RPMI8226 (cell line): ENCODE results near the gene VIPR1.

Experiments
- DNase-seq: peaks from one replicate; pipeline ENCODE4 v3.0.0-alpha.2; 2015

Gene VIPR1

DNA sequence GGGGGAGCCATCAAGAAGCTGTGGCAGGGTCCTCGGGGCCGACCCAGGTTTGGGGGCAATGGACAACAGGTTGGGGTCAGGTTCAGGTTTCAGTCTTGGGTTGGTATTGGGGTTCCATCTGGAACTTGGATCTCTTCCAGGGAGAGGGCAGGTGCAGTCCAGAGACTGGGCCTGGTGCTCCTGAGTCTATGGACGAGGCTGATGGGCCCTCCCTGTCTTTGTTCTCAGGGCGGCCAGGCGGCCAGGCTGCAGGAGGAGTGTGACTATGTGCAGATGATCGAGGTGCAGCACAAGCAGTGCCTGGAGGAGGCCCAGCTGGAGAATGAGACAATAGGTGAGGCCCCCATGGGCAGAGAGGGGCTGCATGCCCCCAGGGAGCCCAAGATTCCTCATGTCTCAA, 11.1 kb downstream of the VIPR1 start:
- DNase-seq, result no peak

DNA sequence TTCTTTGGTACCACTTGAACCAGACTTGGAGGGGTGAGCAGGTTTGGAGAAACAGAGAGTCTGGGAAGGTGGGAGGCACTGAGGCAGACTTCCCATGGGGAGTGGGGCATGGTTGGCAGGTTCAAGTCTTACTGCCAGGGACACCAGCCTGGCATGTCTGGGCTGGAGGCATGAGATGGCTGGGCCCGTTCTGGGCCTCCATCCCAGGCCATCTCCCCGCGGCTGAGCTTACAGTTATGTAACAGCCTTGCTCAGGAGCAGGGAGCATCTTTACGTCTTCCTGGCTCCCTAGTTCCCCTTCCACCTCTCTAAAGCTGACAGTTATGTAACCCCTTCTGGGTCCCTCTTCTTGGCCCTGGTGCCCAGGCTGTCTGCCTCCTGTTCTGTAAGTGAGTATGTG, 12.4 kb downstream of the VIPR1 start:
- DNase-seq, result no peak

DNA sequence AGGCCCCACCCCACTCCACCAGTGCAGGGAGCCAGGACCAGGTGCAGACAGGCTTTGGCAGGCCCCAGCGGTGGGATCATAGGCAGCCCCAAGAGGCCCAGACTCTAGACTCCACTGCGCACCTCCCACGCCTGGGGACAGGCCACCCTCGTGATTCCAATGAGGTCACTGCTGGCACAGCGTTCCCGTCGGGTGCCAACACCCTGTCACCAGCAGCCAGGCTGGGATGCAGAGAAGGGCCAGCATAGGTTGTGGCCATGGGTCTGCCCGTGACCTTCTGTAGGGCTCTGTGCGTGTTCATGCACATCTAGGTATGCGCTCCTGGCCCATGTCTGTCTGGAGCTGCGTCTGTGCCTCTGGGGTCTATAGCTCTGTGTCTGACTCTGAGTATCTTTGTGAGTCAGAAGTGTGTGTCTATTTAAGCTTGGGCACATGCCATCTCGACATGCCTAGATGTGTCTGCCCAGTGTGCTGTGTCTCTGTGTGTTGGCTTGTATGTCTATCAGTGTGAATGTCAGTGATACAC, 13.0 kb downstream of the VIPR1 start:
- DNase-seq, result no peak

DNA sequence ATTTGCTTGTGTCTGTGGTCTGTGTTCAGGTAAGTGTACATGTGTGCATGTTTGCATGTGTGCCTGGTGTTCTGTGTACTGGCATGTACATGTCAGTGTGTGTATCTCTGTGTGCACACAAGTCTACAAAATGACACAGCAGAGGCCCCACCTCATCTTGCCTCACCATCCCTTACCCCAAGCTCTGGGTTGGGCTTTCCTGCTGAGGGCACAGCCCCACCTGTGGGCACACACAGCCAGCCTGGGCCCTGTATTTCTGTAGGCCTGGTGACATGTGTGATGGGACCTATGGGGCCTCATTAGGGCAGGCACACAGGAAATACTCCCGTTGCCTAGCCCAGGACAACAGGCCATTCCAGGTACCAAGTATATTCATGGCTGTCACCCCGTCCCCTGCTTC, 13.5 kb downstream of the VIPR1 start:
- DNase-seq, result no peak

DNA sequence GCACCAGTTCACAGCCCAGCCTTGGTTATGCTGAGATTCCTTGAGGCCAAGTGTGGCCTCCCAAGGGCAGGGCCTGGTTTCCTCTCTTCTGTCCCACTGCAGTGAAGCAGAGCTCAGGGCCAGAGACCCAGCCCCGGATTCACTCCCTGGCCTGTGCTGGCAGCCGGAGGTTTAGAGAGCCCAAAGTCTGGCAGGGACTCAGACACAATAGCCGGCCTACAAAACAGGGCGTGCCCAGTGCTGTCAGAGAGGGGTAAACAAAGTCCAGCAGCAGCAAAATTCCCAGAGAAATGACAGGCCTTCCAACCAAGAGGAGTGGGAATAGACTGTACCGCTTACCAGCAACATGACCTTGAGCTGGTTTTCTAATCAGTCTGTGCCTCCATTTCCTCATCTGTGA, 14.0 kb downstream of the VIPR1 start:
- DNase-seq, result no peak

DNA sequence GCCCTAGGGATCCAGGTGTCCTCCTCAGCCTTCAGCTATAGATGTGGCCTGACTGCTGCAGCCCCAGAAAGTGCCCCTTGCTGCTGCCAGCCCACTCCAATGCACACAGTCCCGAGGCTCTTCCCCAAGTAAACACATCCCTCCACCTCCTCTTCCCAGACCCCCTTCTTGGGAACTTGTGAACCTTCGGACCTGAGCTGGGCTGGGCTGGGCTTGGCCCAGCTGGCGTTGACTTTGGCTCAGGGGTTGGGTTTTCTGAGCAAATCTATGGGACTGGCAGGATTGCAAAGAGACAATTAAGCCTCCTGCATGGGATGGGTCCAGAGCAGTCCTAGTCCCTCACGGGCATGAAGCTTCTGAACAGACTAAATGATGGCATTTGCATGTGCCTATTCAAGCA, 14.7 kb downstream of the VIPR1 start:
- no peak for DNase-seq

DNA sequence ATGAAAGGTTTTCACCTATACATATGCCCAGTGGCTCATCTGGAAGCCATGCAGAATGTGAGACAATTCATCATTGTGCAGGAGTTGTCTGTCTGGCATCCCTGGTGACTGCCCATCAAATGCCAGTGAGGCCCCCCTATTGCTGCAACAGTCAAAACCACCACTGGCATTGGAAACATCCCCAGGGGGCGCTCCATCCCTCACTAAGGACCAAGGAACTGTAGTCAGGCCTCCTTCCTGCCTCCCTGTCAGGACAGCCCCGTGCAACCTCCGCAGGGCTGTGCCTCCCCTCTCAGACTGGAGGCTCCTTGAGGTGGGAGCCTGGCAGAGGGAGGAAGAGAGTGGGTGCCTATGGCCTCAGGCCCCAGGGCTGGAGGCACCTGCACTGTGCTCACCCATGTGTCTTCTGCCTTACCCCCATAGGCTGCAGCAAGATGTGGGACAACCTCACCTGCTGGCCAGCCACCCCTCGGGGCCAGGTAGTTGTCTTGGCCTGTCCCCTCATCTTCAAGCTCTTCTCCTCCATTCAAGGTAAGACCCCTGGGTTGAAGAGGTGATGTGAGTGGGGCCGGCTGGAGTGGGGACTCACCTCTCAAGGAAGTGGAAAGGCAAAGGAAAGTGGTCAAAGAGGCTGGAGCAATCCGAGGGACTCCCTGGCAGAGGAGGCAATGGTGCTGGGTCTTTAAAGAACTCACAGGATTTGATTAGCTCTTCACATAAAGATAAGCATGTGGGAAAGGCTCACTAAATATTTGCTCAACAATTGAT, 16.5 kb downstream of the VIPR1 start:
- DNase-seq, result no peak

DNA sequence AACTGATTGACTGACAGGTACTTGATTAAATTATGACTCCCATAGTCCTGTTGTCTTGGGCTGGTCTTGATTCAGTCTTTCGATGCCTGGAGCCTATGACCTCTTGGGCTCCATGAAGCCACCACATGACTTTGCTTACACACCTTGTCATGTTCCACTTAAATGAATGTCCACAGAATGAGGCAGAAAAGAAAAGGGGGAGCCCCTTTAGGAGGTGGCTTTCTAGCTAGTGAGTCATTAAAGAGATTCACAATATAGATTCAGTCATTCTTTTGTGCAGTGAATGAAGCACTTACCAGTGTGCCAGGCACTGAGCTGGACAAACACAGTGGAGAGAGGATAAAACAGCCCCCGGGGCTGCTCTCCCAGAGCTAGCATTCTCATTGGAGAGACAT, 17.1 kb downstream of the VIPR1 start:
- DNase-seq, result no peak

DNA sequence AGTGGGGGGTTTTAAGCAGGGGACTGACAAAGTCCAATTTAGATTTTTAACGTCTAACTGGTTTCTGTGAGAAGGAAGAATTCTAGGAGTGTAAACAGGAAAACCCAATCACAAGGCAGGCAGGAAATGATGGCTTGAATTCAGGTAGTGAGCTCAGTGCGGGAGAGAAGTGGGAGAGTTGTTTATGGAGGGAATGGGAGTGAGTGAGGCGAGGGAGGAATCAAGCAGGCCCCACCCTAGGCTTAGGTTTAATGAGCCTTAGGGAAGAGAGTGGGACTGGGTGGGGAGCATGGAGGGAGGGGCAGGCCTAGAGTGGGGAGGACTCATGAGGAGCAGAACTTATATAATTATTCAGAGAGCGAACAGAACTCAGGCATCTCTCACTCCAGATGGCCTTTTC, 17.9 kb downstream of the VIPR1 start:
- DNase-seq, result no peak

DNA sequence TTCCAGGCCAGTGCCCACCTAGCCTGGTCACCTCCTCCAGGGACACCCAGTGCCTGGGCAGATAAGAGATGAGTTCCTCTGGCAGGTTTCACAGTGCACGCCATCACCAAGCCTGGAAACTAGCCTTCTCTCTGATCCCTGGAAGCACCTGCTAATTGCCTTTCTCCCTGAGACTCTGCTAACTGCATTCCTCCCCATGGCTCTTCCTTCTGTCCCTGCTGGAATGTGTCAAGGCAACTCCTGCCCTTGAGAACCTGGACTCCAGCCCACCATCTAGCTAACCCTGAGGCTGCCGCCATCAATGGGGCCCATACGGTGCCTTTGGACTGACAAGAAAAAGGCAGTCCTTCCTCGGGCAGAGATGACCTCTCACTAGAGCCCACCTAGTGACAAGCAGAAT, 18.5 kb downstream of the VIPR1 start:
- no peak for DNase-seq

DNA sequence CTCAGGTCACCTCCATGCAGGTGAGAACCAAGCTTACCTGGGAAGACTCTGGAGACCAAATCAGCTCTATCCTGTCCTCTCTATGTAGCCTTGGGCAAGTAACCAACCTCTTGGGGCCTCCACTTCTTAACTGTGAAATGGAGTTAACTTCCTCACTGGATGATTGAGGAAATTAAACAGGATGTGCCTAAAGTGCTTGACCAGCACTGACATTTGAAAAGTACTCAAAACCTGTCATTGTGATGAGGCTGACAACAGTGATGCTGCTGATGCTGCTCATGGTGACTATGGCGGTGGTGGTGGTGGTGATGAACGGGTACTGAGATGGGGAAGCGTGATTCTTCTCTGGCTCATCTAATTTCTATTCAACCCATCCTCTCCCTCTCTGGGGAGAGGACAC, 22.3 kb downstream of the VIPR1 start:
- no peak for DNase-seq

DNA sequence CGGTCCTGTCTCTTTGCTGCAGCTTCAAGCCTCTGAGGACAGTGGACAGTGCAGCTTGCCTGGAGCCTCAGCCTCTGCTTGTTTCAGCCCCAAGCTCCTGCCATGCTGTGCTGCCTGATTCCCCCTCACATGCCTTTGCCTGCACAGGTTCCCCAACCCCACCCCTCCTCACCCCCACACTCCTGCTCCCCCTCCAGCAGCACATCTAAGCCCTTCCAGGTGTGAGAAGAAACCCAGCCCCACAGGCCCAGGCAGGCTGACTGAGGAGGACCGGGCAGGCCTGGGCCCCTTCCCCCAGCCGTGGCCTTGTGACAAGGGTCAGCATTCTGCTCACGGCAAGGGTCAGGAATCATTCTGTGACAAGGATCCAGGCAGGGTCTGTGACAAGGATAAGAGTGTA, 22.8 kb downstream of the VIPR1 start:
- DNase-seq, result no peak

DNA sequence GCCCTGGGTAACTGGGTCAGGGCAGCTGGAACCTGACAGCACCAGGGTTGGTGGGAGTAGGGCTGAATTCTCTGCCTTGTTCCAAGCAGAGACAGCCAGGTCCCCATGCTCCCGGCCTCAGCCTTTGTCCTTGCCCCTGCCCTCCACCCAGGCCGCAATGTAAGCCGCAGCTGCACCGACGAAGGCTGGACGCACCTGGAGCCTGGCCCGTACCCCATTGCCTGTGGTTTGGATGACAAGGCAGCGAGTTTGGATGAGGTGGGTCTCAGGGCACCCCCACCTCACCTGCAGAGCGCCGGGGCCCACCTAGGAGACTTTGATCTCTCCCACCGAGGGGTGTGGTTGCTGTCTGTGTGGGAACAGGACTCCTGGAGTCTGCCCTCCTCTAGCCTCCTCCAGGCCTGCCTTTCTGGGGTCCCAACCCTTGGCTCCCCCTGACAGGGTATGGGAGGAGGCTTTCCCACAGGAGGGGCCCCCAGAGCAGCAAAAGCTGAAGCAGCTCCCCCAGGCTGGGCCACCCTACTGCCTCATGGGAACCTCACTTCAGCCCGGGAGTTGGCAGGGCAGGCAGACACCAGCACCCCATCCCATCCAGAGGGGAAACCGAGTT, 23.4 kb downstream of the VIPR1 start:
- no peak for DNase-seq

DNA sequence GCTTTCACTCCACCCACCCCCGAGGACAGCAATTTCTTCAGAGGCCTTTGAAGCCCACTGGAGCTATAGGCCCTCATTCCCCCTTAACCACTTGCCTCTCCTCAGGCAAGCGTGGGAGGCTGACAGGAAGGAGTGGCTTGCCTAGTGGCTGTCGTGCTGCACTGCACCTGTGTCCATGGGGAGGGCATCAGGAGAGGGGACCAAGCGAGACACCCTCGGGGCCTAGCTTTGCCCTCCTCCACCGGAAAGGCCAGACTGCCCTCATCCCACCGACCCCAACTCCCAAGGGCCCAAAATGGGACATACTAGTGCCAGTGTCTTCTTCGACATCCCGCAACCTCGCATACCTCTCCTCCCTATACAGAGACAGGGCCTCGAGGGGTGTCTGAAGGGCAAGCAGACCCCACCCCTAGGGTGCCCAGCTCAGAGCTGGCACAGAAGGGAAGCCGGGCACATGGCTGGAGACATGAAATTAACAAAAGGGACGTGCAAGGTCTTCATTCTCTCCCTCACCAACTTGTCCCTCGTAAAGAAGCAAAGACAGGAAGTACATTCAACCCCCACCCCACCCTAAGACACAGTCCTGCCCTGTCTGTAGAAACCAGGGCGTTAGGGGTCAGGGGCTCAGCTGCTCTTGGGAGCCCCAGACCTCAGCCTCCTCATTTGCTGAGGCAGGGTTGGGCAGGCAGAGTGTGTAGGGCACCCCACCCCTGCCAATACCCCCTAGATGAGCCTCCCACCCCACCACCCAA, 24.3 kb downstream of the VIPR1 start:
- DNase-seq, result no peak

DNA sequence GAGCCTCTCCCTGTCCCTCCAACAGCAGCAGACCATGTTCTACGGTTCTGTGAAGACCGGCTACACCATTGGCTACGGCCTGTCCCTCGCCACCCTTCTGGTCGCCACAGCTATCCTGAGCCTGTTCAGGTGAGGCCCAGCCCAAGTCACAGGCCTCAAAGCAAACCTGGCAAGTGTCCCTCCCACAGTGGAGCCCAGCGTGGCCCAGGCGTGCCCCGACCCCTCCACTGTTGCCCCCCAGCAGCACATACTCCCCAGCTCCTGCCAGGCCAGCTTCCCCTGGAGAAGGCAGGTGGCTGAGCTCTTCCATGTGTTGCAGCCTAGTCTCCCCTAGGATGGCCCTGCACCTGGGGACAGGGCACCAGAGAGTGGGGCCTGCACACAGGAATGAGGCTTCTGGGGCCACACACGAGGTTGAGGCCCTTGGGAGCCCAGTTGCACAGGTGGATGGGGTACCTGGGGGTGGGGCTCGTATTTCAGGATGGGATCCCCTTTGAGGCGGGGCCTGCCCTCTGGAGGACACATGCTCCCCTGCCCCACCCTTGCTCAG, 25.0 kb downstream of the VIPR1 start:
- no peak for DNase-seq

DNA sequence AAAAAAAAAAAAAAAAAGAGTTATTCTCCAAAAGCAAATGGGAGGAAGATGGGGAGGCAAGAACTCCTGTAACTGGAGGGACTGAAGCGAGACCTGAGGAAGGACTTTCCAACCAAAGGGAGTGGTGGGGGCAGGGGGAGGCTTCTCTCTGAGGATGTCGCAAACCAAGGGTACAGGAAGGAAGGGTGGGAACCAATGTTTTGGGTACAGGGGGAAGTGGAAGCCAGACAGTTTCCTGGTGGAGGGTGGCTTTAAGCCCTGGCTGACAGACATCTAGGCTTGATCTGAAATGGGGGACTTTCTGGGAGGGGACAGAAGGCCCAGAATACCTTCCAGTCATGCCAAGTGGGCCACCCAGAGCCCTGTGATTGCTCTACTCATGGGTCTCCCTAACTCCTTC, 27.0 kb downstream of the VIPR1 start:
- no peak for DNase-seq

DNA sequence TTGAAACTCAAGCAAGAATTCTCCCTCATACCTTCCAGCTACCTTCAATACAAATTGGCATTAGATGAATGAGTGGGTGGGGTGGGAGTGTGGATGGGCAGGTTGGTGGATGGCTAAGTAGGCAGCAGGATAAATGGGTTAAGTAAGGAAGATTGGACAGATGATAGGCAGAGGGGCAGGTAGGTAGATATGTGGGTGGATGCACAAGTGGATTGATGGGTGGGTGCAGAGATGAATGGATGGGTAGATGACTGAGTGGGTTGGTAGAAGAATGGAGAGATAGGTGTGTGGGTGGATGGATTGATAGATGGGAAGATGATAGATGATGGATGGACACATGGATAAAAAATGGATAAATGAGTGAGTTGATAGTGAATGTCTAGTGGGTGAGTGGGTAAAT, 27.6 kb downstream of the VIPR1 start:
- no peak for DNase-seq

DNA sequence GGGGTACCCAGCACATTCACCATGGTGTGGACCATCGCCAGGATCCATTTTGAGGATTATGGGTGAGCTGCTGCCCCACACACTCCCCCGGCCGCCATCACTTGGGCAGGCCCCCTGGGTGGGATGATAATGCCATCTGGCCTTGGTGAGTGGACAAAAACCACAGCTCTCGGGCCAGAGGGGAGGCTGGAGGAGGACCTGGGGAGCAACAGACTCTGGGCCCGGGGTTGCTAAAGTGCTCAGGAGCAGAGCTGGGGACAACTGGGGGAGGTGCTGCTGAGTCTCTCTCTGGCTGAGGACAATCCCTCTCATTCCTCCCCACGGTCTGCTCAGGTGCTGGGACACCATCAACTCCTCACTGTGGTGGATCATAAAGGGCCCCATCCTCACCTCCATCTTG, 29.0 kb downstream of the VIPR1 start:
- DNase-seq, result no peak

DNA sequence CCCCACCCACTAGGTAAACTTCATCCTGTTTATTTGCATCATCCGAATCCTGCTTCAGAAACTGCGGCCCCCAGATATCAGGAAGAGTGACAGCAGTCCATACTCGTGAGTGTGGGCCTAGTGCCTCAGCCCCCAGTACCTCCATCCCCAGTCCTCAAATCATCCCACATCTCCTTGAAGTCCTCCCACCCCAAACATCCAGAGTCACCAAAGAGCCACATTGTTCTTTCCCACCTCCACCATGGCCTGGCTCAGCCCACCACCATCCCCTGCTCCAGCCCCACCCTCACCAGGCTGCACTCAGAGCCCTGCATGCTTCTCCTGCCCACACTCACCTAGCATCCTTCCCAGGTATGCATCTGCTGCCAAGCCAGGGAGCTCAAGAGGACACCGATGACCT, 29.8 kb downstream of the VIPR1 start:
- DNase-seq, result no peak

DNA sequence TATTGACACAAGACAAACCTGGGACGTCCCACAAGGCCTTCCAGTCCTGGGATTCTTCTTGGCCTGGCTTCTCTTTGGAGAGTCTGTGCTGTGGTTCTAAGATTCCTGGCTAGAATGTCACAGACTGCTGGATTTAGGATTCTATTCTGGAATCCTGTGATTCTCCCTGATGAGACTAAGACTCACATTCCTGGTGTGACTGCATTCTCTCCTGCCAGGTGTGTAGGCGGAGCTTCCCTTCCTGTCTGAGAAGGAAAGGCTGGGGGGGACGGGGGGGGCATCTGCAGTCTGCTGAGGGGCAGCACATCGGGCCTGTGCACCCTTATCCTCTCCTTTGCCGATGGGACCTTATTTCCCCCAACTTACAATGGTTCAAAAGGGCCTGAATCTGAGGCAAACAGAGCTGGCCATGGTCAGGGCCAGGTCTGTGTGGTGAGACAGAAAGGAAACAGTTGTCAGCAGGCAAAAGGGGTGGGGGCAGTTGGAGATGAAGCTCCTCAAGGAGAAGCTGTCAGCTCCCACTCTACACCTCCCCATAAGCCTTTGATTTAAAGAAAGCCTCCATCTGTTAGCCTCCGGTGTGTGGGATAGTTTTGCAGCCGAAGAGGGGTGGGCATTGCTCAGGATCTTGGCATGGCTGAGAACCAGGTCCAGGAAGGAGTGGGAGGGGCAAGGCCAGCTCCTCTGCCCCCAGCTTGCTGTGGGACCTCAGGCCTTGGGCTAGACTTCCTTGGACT, 30.9 kb downstream of the VIPR1 start:
- DNase-seq, result no peak

DNA sequence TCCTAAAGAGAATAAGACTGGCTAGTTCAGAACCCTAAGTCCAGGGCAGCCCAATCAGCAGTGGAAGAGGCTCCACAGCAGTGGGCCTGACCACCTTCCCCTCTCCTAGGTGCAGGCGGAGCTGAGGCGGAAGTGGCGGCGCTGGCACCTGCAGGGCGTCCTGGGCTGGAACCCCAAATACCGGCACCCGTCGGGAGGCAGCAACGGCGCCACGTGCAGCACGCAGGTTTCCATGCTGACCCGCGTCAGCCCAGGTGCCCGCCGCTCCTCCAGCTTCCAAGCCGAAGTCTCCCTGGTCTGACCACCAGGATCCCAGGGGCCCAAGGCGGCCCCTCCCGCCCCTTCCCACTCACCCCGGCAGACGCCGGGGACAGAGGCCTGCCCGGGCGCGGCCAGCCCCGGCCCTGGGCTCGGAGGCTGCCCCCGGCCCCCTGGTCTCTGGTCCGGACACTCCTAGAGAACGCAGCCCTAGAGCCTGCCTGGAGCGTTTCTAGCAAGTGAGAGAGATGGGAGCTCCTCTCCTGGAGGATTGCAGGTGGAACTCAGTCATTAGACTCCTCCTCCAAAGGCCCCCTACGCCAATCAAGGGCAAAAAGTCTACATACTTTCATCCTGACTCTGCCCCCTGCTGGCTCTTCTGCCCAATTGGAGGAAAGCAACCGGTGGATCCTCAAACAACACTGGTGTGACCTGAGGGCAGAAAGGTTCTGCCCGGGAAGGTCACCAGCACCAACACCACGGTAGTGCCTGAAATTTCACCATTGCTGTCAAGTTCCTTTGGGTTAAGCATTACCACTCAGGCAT, 33.7 kb downstream of the VIPR1 start:
- peak; percentile 59 for DNase-seq

DNA sequence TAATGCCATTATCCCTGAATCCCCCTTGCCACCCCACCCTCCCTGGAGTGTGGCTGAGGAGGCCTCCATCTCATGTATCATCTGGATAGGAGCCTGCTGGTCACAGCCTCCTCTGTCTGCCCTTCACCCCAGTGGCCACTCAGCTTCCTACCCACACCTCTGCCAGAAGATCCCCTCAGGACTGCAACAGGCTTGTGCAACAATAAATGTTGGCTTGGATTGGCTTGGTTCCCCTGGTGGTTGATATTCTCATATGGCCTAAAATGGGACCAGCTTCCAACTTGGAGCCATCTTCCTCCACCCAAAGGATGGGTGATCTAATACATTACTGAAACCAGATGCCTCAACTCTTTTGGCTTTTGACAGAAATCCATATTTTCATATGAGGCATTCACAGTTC, 34.9 kb downstream of the VIPR1 start:
- no peak for DNase-seq
